HG02759 (cell line): ENCODE data around the gene HSPA13.
"Not testable (repeated sequence)": the region's sequence is repeated elsewhere in the genome, so short reads cannot be mapped to it uniquely, and the experiment has no call there.

ENCODE experiments used
- ATAC-seq: cut with Tn5 transposase; IDR thresholded peaks from one replicate; pipeline ENCODE4 v1.9.1; 2021; ENCODE audit warnings: mild to moderate bottlenecking, moderate library complexity; ENCODE audit not compliant: unreplicated experiment

Gene HSPA13, protein sequence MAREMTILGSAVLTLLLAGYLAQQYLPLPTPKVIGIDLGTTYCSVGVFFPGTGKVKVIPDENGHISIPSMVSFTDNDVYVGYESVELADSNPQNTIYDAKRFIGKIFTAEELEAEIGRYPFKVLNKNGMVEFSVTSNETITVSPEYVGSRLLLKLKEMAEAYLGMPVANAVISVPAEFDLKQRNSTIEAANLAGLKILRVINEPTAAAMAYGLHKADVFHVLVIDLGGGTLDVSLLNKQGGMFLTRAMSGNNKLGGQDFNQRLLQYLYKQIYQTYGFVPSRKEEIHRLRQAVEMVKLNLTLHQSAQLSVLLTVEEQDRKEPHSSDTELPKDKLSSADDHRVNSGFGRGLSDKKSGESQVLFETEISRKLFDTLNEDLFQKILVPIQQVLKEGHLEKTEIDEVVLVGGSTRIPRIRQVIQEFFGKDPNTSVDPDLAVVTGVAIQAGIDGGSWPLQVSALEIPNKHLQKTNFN

GRCh38 chr21:14382835-14383595 lies at the start of gene HSPA13:
Gene HSPA13, minus strand, starts transcription at chr21:14383146. Its CDS starts 27 bp downstream, at chr21:14383119.
- ATAC-seq = peak; percentile 98

DNA sequence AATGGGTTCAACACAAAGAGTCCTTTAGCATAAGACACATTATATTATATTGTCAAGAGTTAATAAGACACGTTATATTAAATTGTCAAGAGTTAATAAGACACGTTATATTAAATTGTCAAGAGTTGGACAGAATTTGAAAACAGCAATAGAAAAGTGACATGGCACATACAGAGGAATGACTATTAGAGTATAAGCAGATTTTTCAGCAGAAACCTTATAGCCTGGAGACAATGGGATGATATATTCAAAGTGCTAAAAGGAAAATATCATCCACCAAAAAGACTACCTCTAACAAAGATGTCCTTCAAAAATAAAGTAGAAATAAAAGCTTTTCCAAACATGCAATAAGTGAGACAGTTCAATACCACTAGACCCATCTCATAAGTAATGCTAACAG lies 36.0 kb upstream of the HSPA13 start:
- no peak for ATAC-seq

- no peak for ATAC-seq
Measured at GRCh38 chr21:14414932-14415508, 32.1 kb upstream of the HSPA13 start.

GRCh38 chr21:14405962-14406361 lies 23.0 kb upstream of the HSPA13 start:
- ATAC-seq = no peak

DNA sequence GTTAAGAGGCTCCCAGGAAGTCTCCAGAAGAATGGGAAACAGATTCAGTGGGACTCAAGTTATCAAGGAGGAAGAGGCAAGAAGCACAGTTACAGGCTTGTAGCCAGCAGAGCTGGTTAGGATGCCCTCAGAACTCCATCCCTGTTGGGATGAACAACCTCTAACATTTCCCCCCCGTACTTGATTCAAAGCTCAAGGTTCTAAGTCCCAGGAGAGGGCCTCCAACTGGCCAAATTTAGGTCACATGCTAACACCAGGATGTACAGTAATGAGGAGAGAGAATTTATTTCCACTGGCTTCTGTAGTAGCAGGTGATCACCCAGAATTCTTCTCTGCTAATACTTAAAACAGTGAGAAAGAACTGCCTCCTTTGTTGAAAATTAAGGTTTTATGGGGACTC lies 22.3 kb upstream of the HSPA13 start:
- no peak for ATAC-seq

DNA sequence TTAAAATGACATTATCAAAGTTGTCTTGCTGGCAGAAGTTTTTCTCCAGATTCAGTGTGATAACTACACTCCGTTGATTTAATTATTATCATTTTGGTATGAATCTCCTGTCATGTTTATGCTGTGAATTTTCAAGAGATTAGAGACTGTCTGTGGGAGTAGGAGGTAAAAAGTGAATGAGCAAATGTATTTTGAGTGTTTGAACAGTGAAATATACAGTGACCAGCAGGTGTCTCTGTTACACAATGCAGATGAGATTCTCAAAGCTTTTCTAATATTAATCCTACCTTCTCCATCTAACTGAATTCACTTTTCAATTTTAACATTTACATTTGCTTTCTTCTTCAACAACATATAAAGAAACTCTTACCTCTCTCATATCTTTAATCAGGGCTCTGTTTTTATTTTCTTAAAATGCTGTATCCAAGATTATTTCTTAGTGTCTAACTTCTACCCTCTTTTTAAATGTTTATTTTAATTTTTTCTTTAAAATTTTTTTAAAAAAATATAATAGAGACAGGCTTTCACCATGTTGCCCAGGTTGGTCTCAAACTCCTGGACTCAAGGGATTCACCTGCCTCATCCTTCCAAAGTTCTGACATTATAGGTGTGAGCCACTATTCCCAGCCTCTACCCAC lies 20.9 kb upstream of the HSPA13 start:
- ATAC-seq = no peak

DNA sequence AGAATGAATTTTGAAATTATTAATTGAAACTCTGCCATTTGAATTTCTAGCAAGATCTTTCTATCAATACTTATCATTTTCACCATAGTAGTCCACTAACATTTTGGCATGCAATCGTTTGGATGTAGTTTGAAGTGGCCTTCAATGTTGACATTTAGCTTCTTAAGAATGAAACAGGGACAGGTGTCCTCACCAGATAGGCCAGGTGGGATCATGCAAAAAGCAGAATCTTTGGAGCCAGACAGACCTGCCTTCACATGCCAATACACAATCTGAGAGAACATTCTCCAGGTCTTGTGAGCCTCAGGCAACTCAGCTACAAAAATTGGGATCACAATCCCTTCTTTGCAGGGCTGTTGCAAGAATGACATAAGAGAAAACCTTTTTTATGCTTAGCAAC lies 18.3 kb upstream of the HSPA13 start:
- ATAC-seq = no peak

GRCh38 chr21:14388282-14388681 lies 5.3 kb upstream of the HSPA13 start:
- no peak for ATAC-seq

GRCh38 chr21:14384453-14384852 lies 1.5 kb upstream of the HSPA13 start:
- ATAC-seq = no peak

DNA sequence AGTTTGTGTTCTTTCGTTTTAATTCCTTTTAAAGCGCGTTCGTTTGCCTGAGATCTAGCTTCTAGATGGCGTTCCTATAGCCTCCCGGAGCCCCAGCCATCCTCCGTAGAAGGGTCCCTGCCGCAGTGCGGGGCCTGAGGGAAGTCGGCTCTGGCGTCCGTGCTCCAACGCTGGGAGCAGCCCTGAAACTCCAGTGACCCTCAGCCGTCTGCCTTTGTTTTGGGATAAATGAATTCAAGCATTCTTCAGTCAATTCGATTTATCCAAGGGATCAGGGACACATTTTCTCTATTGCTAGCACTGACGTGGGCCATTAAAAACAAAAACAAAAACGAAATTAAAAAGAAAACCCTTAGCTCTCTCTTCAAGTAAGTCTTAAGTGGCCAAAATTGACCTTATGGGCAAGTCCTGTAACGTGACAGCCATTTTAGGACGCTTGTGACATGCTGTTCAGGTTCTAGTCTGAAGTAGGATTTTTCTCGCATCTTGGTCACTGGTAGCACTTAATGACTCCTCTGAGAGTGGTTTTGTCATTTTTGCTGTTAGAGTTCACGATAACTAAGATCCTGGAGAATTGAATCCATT lies 742 bp upstream of the HSPA13 start:
- ATAC-seq = peak; percentile 35

DNA sequence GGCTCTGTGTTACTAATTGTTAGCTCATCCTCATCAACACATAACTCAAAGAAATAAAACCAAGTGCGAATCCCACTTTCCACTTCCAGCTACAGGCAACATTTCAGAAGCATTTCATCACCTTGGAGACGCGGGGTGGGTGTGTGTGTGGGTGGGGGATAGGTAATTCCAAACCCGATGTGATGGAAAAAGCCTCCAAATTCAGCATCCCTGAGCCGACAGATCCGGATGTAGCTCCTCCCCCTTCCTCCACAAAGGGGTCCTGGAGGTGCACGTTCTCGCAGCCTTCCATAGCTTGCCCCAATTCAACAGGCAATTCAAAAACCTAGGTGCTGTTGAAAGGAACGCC lies 486 bp downstream of the HSPA13 start:
- peak; percentile 2 for ATAC-seq

DNA sequence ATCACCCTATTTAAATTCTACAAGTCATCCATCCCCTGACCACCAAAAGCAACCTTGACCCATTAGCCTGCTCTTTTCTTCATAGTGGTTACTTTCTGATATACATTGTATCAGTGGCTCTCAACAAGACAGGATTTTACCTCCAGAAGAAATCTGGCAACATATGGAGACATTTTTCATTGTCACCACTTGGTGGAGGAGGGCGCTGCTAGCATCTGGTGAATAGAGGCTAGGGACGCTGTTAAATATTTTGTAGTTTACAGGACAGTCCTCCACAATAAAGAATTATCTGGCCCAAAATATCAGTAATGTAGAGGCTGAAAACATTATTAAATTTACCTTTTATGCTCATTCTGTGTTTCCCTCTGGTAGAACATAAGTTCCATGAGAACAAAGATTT lies 6.1 kb downstream of the HSPA13 start:
- no peak for ATAC-seq

DNA sequence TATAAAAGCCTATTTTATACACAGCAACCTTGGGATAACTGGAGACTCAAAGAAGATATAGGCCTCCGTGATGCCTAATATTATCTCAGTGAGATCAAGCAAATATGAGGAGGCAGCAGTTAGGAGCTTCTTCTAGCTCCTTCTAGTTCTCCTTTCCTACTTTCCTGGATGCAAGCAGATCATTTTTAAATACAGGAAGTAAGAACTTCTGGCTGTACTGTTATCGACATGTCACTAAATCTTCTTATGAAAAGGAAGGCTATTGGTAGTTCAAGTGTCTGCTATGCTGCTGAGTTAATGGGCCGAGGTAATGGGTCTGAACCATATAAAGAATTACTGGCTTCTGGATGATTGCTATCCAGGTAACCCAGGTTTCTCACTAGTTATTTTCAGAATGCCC lies 15.9 kb downstream of the HSPA13 start:
- ATAC-seq = no peak

- ATAC-seq = no peak
Measured at GRCh38 chr21:14361958-14362357, 21.0 kb downstream of the HSPA13 start.

GRCh38 chr21:14358775-14359174 lies 24.2 kb downstream of the HSPA13 start:
- ATAC-seq = no peak

- ATAC-seq = no peak
Measured at GRCh38 chr21:14356746-14357145, 26.2 kb downstream of the HSPA13 start.

DNA sequence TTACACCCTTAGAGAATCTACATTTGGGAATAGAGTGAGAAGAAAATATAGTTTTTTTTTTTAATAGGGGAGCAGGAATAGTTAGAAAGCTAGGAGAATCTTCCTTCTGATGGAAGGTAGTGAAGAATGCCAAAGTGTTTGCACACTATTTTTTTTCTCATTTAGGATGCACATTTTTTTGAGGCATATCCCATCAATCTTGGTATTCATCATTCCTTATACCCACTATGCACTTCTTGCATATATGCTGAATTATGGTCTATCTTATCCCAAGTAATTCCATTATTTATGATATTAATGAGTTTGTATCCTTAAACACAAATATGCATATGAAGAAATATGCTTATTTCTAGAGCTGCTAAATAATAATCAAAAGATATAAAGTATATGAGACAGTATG lies 28.4 kb downstream of the HSPA13 start:
- ATAC-seq = no peak

DNA sequence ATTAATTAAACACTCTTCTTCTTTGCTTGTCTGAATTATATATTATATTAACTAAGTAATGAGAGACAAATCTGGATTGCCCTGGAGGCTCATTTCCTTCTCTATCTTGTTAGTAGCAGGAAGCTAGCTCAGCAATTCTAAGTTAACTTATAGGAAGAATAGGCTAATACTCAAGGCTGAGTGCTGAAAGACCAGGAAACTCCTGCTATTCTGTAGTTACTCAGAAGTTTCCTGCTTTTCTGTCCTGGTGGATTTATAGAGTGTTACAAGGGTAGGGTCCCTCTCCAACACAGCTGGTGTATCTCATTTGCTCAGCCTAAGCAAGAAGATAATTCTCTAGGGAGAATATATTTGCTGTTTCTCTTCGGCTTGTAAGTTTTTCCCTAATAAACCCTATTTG lies 29.2 kb downstream of the HSPA13 start:
- no peak for ATAC-seq

DNA sequence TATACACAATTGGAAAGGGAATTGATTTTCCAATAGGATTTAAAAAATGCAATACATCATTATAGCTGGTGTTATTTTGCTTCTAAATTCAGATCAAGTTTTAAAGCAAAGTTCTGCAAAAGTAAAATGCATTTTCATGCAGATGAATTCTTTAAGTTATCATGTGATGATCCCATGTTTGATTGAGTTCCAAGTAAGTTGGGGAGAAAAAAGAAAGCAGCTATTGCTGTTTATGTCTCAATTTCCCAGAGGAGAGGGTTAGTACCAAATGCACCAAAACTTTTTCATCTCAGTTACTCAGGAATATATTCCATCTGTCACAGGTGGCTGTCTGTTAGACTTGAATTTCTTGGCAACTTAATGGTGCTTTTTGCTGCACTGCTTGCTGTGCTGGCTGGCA lies 29.7 kb downstream of the HSPA13 start:
- ATAC-seq = no peak

DNA sequence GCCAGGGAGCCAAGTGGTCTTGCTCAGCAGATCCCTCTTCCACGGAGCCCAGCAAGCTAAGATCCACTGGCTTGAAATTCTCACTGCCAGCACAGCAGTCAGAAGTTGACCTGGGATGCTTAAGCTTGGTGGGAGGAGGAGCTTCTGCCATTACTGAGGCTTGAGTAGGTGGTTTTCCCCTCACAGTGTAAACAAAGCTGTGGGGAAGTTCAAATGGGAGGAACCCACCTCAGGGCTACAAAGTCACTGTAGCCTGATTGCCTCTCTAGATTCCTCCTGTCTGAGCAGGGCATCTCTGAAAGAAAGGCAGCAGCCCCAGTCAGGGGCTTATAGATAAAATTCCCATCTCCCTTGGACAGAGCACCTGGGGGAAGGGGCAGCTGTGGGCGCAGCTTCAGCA lies 55.6 kb downstream of the HSPA13 start:
- ATAC-seq = not testable (repeated sequence)

DNA sequence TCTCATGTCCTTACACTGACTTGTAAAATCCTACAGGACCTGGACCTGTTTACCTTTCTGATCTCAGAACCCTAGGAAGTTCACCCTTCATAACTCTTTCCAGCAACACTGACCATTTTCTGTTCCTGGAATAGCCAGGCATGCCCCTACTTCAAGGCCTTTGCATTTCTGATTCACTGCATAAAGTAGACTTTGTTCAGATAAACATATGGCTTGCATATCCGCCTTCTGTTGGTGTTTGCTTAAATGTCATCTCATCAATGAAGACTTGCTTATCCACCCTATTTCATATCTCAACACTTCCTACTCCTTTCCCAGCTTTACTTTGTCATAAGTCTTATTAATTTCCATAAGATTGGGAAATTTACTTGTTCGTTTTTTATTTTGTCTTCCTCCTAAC lies 57.4 kb downstream of the HSPA13 start:
- no peak for ATAC-seq
